HTERT RPE-1 (cell line): ENCODE data around the gene ZMYND11.
"Not testable (repeated sequence)": the region's sequence is repeated elsewhere in the genome, so short reads cannot be mapped to it uniquely, and the experiment has no call there.

ENCODE experiments used
- in situ Hi-C: fragments of 300-500 bp; cut with MboI; formaldehyde crosslinking; loops from 4 replicates; pipeline ENCODE4 v1.14.3; 2020; ENCODE audit warnings: low sequenced_read_pairs

ZMYND11 gene

GRCh38 chr10:132946-133898 lies 2.0 kb upstream of the ZMYND11 start:
- in situ Hi-C loops, result no loop called here

GRCh38 chr10:134247-135131 lies 766 bp upstream of the ZMYND11 start:
- in situ Hi-C loops, result no loop called here

- in situ Hi-C loops, result no loop called here
These were observed 578 bp downstream of the ZMYND11 start for GRCh38 chr10:135601-136464.

GRCh38 chr10:136465-136762 lies 1.2 kb downstream of the ZMYND11 start:
- in situ Hi-C loops, result no loop called here

GRCh38 chr10:137031-137430 lies 1.8 kb downstream of the ZMYND11 start:
- in situ Hi-C loops, result no loop called here

GRCh38 chr10:137606-138005 lies 2.4 kb downstream of the ZMYND11 start:
- in situ Hi-C loops, result no loop called here

- in situ Hi-C loops, result no loop called here
These were observed 7.1 kb downstream of the ZMYND11 start for GRCh38 chr10:142371-142770.

GRCh38 chr10:152915-153314 lies 17.7 kb downstream of the ZMYND11 start:
- in situ Hi-C loops, result no loop called here

- in situ Hi-C loops, result no loop called here
These were observed 19.1 kb downstream of the ZMYND11 start for GRCh38 chr10:154348-154747.

GRCh38 chr10:167383-167782 lies 32.1 kb downstream of the ZMYND11 start:
- in situ Hi-C loops, result no loop called here

GRCh38 chr10:173741-174140 lies 38.5 kb downstream of the ZMYND11 start:
- in situ Hi-C loops, result no loop called here

- in situ Hi-C loops, result no loop called here
These were observed 41.4 kb downstream of the ZMYND11 start for GRCh38 chr10:176677-177076.

- in situ Hi-C loops, result no loop called here
These were observed 43.0 kb downstream of the ZMYND11 start for GRCh38 chr10:178208-178607.

GRCh38 chr10:178723-179122 lies 43.5 kb downstream of the ZMYND11 start:
- in situ Hi-C loops, result no loop called here

GRCh38 chr10:182441-183201 lies 47.4 kb downstream of the ZMYND11 start:
- in situ Hi-C loops, result no loop called here

GRCh38 chr10:184174-184573 lies 48.9 kb downstream of the ZMYND11 start:
- in situ Hi-C loops, result no loop called here

- in situ Hi-C loops, result no loop called here
These were observed 49.7 kb downstream of the ZMYND11 start for GRCh38 chr10:184911-185310.

GRCh38 chr10:185571-185970 lies 50.3 kb downstream of the ZMYND11 start:
- in situ Hi-C loops, result not testable (repeated sequence)

- in situ Hi-C loops, result no loop called here
These were observed 51.7 kb downstream of the ZMYND11 start for GRCh38 chr10:186911-187310.

GRCh38 chr10:188546-188945 lies 53.3 kb downstream of the ZMYND11 start:
- in situ Hi-C loops, result no loop called here
